SK-N-SH (cell line): ENCODE measurements around the gene SPATA24. TPM values are rescaled to one million over a fixed set of nuclear protein-coding genes. Genes with fewer than 3 reads are reported as not detected.

Experiments used
- CTCF ChIA-PET: fragments of 300-600, 350-600 bp; formaldehyde crosslinking; extraction: SDS; loops from one replicate; lab custom pipeline; 2021; lab: Yijun Ruan, JAX
- POLR2A ChIA-PET: fragments of 350-600 bp; sonication (Branson Sonifier 250); formaldehyde crosslinking; extraction: SDS; loops from one replicate; lab custom pipeline; 2020; ENCODE audit warnings: antibody characterized with exemption, inconsistent platforms; lab: Yijun Ruan, JAX
- DNase-seq: peaks from one replicate; pipeline ENCODE4 v3.0.0; 2012
- H2AFZ ChIP-seq: fragments of 200-600 bp; sonication (generic); 2 replicates; pipeline ENCODE4 v1.8.1; 2016; ENCODE audit warnings: antibody characterized with exemption, mild to moderate bottlenecking, low read depth
- H3F3A ChIP-seq: fragments of 200-600 bp; sonication (generic); replicated peaks from 2 replicates; pipeline ENCODE3; 2016; ENCODE audit warnings: antibody characterized with exemption, mild to moderate bottlenecking; ENCODE audit not compliant: insufficient read depth
- H3K27ac ChIP-seq, 2 experiments: fragments of 200-500 bp in 1 of 2; fragments of 200-600 bp in 1 of 2; sonication (Bioruptor generic) in 1 of 2; sonication (generic), shearing (Covaris generic) in 1 of 2; 2 replicates each; pipeline versions ENCODE4 v1.5.1 to v1.6.1; 2014 to 2016; ENCODE audit warnings: low read depth in 2 of 2, inconsistent platforms in 1 of 2, low read length in 1 of 2, mild to moderate bottlenecking in 1 of 2, mixed read lengths in 1 of 2
- H3K27me3 ChIP-seq: fragments of 200-600 bp; sonication (generic), shearing (Covaris generic); 2 replicates; pipeline ENCODE4 v1.6.1; 2016; ENCODE audit warnings: mixed run types; ENCODE audit not compliant: insufficient read depth
- H3K36me3 ChIP-seq, 2 experiments: fragments of 200-500 bp in 1 of 2; fragments of 200-600 bp in 1 of 2; sonication (Bioruptor generic) in 1 of 2; sonication (generic) in 1 of 2; replicated peaks in 1 of 2; 2 replicates each; pipeline versions ENCODE3 to v1.5.1; 2014 to 2016; ENCODE audit warnings: low read length in 1 of 2, mild to moderate bottlenecking in 1 of 2; ENCODE audit not compliant: insufficient read depth in 2 of 2, control insufficient read depth in 1 of 2
- H3K4me1 ChIP-seq, 2 experiments: fragments of 200-500 bp in 1 of 2; fragments of 200-600 bp in 1 of 2; sonication (Bioruptor generic) in 1 of 2; sonication (generic), shearing (Covaris generic) in 1 of 2; 2 replicates each; pipeline versions ENCODE4 v1.5.1 to v1.6.1; 2014 to 2016; ENCODE audit warnings: low read depth in 1 of 2, low read length in 1 of 2, mixed run types in 1 of 2; ENCODE audit not compliant: insufficient read depth in 2 of 2, control insufficient read depth in 1 of 2
- H3K4me2 ChIP-seq: fragments of 200-600 bp; sonication (generic), shearing (Covaris generic); 2 replicates; pipeline ENCODE4 v1.6.1; 2017; ENCODE audit warnings: mixed run types
- H3K4me3 ChIP-seq, 2 experiments: fragments of 200-500 bp in 1 of 2; fragments of 200-600 bp in 1 of 2; sonication (Bioruptor generic) in 1 of 2; sonication (generic), shearing (Covaris generic) in 1 of 2; 2 replicates each; pipeline versions ENCODE4 v1.5.1 to v1.8.1; 2014 to 2016; ENCODE audit warnings: low read depth in 2 of 2, inconsistent platforms in 1 of 2, low read length in 1 of 2, mild to moderate bottlenecking in 1 of 2, mixed read lengths in 1 of 2, moderate library complexity in 1 of 2
- H3K79me2 ChIP-seq: fragments of 200-600 bp; sonication (generic); 2 replicates; pipeline ENCODE4 v1.8.1; 2017; ENCODE audit warnings: mild to moderate bottlenecking; ENCODE audit not compliant: insufficient read depth
- H3K9ac ChIP-seq: fragments of 200-600 bp; sonication (generic); 2 replicates; pipeline ENCODE4 v1.6.1; 2017; ENCODE audit warnings: mixed run types
- H3K9me2 ChIP-seq: fragments of 200-600 bp; sonication (generic); 2 replicates; pipeline ENCODE4 v1.6.1; 2017; ENCODE audit warnings: mixed run types
- H3K9me3 ChIP-seq: fragments of 200-600 bp; sonication (generic); 2 replicates; pipeline ENCODE4 v1.6.1; 2017; ENCODE audit warnings: mixed run types, mild to moderate bottlenecking, moderate library complexity
- H4K20me1 ChIP-seq: fragments of 200-600 bp; sonication (generic); 2 replicates; pipeline ENCODE4 v1.6.1; 2017; ENCODE audit warnings: mild to moderate bottlenecking, mixed run types; ENCODE audit not compliant: insufficient read depth
- EP300 ChIP-seq, 2 experiments: IDR thresholded peaks; 2 replicates each; pipeline versions ENCODE4 v1.4.0 to v1.6.1; 2012; ENCODE audit warnings: borderline replicate concordance in 1 of 2, low read depth in 1 of 2, low read length in 1 of 2
- FOSL2 ChIP-seq: IDR thresholded peaks from 2 replicates; pipeline ENCODE4 v1.4.0; 2012; ENCODE audit warnings: low read depth, mild to moderate bottlenecking, moderate library complexity, borderline replicate concordance
- GATA2 ChIP-seq: sonication (generic); formaldehyde crosslinking; IDR thresholded peaks from 2 replicates; pipeline ENCODE4 v1.5.0; 2020; ENCODE audit warnings: mild to moderate bottlenecking, missing genetic modification reagents
- MEF2A ChIP-seq: IDR thresholded peaks from 2 replicates; pipeline ENCODE4 v1.4.0; 2012; ENCODE audit warnings: low read depth, borderline replicate concordance
- RXRA ChIP-seq: IDR thresholded peaks from 2 replicates; pipeline ENCODE4 v1.4.0; 2012; ENCODE audit warnings: low read depth, mild to moderate bottlenecking, borderline replicate concordance
- SIN3A ChIP-seq: IDR thresholded peaks from 2 replicates; pipeline ENCODE4 v1.6.1; 2012; ENCODE audit warnings: low read depth, mild to moderate bottlenecking, low read length, moderate library complexity, borderline replicate concordance
- SMC3 ChIP-seq: IDR thresholded peaks from 2 replicates; pipeline ENCODE4 v1.6.1; 2012; ENCODE audit warnings: low read depth, low read length, improper control_type of control experiment
- TAF1 ChIP-seq: IDR thresholded peaks from 2 replicates; pipeline ENCODE4 v1.6.1; 2012; ENCODE audit warnings: low read depth, mild to moderate bottlenecking, low read length, moderate library complexity, borderline replicate concordance
- TCF12 ChIP-seq: IDR thresholded peaks from 2 replicates; pipeline ENCODE4 v1.4.0; 2012
- WGBS: methylation state at CpG from one replicate; pipeline ENCODE4 v1.1.6; 2017; ENCODE audit warnings: low lambda C conversion rate; 5-methylcytosine and 5-hydroxymethylcytosine counted together
- polyA plus RNA-seq, 3 experiments: library from polyadenylated mRNA; depleted of rRNA; stranded (reverse); fragments of >200 nt; gene quantifications; 2 replicates each; pipeline ENCODE4 v1.2.3, GENCODE V29; 2012
- TF ChIP-seq, protein P1 (sequence below): IDR thresholded peaks from 2 replicates; pipeline ENCODE4 v1.4.0; 2012; ENCODE audit warnings: low read depth, borderline replicate concordance
- TF ChIP-seq, protein P2 (sequence below): IDR thresholded peaks from 2 replicates; pipeline ENCODE4 v1.6.1; 2012; ENCODE audit warnings: mild to moderate bottlenecking, low read depth, low read length, moderate library complexity

The SPATA24 gene
- polyA plus RNA-seq, 1 of the 3 experiments (the other 2 are of a cell fraction) = 7.6 TPM

- Histone ChIP-seq H3K27me3 (no peaks in the 10 kb centered on the region), H3K36me3 (peaks cover 23 to 39% of the 10 kb centered on the region in 2 experiments), H2AFZ (no peak overlapping the region), H4K20me1 (no peaks in the 10 kb centered on the region), H3K9me3 (no peaks in the 10 kb centered on the region), H3K9me2 (no peaks in the 10 kb centered on the region), H3K4me1 (peaks cover 0 to 19% of the 10 kb centered on the region in 2 experiments; a peak in 1 of 4 replicates), H3K27ac (no peak overlapping the region), H3K4me2 (no peak overlapping the region), H3F3A (no peaks in the 10 kb centered on the region), H3K4me3 (no peak overlapping the region), H3K9ac (no peak overlapping the region), H3K79me2 (no peaks in the 10 kb centered on the region)
- CTCF ChIA-PET = interaction anchor here (0.5 to 5.7 kb wide), 4 partner anchors 9 to 101 kb away, joined by 3 to 26 read pairs (median 6); no protein-coding TSS in a partner anchor
- POLR2A ChIA-PET = no interaction called here
- no peak for DNase-seq
- WGBS = 92% methylated on average over 6 of the region's 6 CpGs
- TF ChIP-seq TCF12 = no peak
- TF ChIP-seq RXRA = no peak
- no peak for TF ChIP-seq FOSL2
Measured at GRCh38 chr5:139413153-139413552, 9.3 kb upstream of the SPATA24 start.

- H3K27ac ChIP-seq = peak overlapping the region in 1 of 2 experiments; percentile 47; a peak in 2 of 4 replicates
- no peaks in the 10 kb centered on the region for H3K79me2 ChIP-seq
- CTCF ChIA-PET = interaction anchor here (0.9 to 5.7 kb wide), 9 partner anchors 9 to 222 kb away, joined by 3 to 39 read pairs (median 6); partner anchors contain the start of gene PAIP2
- TF ChIP-seq GATA2 (CRISPR knock-in tag) (peak; percentile 38; the same call in 1 of the 2 replicates), EP300 (IDR thresholded peaks at IDR 0.05; ENCODE audit: borderline replicate concordance in 1 of 2, low read depth in 1 of 2, low read length in 1 of 2) (peak in 1 of 2 experiments; percentile 51; a peak in 1 of 4 replicates), FOSL2 (no peak)
- TF ChIP-seq, all 33 proteins: peak for 2
- no peak overlapping the region for H3K4me3 ChIP-seq
- H3K9ac ChIP-seq = no peak overlapping the region
- H3K4me1 ChIP-seq = peaks cover 0 to 19% of the 10 kb centered on the region in 2 experiments; a peak in 1 of 4 replicates
- no peak overlapping the region for H3K4me2 ChIP-seq
- H4K20me1 ChIP-seq = no peaks in the 10 kb centered on the region
- 69% methylated on average over 16 of the region's 17 CpGs for WGBS
- no peaks in the 10 kb centered on the region for H3F3A ChIP-seq
- H2AFZ ChIP-seq = no peak overlapping the region
- H3K27me3 ChIP-seq = no peaks in the 10 kb centered on the region
- H3K36me3 ChIP-seq = peaks cover 12 to 35% of the 10 kb centered on the region in 2 experiments
- DNase-seq = no peak
- no peaks in the 10 kb centered on the region for H3K9me3 ChIP-seq
- POLR2A ChIA-PET = interaction anchor here (0.7 kb wide), 2 partner anchors 70 to 119 kb away, joined by 3 read pairs; partner anchors contain the start of gene PAIP2
- H3K9me2 ChIP-seq = no peaks in the 10 kb centered on the region
Measured at GRCh38 chr5:139410993-139411828, 7.3 kb upstream of the SPATA24 start.

GRCh38 chr5:139410121-139410992, 6.5 kb upstream of the SPATA24 start:
- no peak overlapping the region; a peak in 1 of 4 replicates for H3K27ac ChIP-seq
- CTCF ChIA-PET = interaction anchor here (0.9 to 5.7 kb wide), 10 partner anchors 8 to 223 kb away, joined by 3 to 39 read pairs (median 6); partner anchors contain the start of gene PAIP2
- H3K27me3 ChIP-seq = no peaks in the 10 kb centered on the region
- peaks cover 12 to 27% of the 10 kb centered on the region in 2 experiments for H3K36me3 ChIP-seq
- no peaks in the 10 kb centered on the region for H3K9me2 ChIP-seq
- H3K9me3 ChIP-seq = no peaks in the 10 kb centered on the region
- no peaks in the 10 kb centered on the region for H4K20me1 ChIP-seq
- H3K79me2 ChIP-seq = no peaks in the 10 kb centered on the region
- DNase-seq = no peak
- no peak overlapping the region for H3K4me2 ChIP-seq
- no peak overlapping the region for H3K4me3 ChIP-seq
- H3K4me1 ChIP-seq = peaks cover 0 to 17% of the 10 kb centered on the region in 2 experiments; a peak in 1 of 4 replicates
- H3K9ac ChIP-seq = no peak overlapping the region
- H2AFZ ChIP-seq = no peak overlapping the region
- POLR2A ChIA-PET = interaction anchor here (0.7 kb wide), 1 partner anchor 120 kb away, joined by 3 read pairs; no protein-coding TSS in a partner anchor
- no peaks in the 10 kb centered on the region for H3F3A ChIP-seq
- WGBS = 69% methylated on average over 6 of the region's 6 CpGs
- TF ChIP-seq TAF1 = no peak
- no peak for TF ChIP-seq GATA2 (CRISPR knock-in tag)
- TF ChIP-seq, protein P1, sequence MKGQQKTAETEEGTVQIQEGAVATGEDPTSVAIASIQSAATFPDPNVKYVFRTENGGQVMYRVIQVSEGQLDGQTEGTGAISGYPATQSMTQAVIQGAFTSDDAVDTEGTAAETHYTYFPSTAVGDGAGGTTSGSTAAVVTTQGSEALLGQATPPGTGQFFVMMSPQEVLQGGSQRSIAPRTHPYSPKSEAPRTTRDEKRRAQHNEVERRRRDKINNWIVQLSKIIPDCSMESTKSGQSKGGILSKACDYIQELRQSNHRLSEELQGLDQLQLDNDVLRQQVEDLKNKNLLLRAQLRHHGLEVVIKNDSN = no peak
- no peak for TF ChIP-seq TCF12
- TF ChIP-seq SMC3 = no peak
- TF ChIP-seq SIN3A = no peak
- TF ChIP-seq MEF2A = no peak
- TF ChIP-seq, protein P2, sequence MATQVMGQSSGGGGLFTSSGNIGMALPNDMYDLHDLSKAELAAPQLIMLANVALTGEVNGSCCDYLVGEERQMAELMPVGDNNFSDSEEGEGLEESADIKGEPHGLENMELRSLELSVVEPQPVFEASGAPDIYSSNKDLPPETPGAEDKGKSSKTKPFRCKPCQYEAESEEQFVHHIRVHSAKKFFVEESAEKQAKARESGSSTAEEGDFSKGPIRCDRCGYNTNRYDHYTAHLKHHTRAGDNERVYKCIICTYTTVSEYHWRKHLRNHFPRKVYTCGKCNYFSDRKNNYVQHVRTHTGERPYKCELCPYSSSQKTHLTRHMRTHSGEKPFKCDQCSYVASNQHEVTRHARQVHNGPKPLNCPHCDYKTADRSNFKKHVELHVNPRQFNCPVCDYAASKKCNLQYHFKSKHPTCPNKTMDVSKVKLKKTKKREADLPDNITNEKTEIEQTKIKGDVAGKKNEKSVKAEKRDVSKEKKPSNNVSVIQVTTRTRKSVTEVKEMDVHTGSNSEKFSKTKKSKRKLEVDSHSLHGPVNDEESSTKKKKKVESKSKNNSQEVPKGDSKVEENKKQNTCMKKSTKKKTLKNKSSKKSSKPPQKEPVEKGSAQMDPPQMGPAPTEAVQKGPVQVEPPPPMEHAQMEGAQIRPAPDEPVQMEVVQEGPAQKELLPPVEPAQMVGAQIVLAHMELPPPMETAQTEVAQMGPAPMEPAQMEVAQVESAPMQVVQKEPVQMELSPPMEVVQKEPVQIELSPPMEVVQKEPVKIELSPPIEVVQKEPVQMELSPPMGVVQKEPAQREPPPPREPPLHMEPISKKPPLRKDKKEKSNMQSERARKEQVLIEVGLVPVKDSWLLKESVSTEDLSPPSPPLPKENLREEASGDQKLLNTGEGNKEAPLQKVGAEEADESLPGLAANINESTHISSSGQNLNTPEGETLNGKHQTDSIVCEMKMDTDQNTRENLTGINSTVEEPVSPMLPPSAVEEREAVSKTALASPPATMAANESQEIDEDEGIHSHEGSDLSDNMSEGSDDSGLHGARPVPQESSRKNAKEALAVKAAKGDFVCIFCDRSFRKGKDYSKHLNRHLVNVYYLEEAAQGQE = no peak
